ENCODE measurements around the gene DFFB. TPM values are rescaled to one million over a fixed set of nuclear protein-coding genes. Genes with fewer than 3 reads are reported as not detected.

DFFB gene
- total RNA-seq, 1 donor = 3.6 TPM

- TF ChIP-seq CTCF (IDR thresholded peaks at IDR 0.05; ENCODE audit: insufficient read depth, low read length) = no peak
- H3K4me3 ChIP-seq (ENCODE audit: low read depth, low read length) = no peak overlapping the region
- DNase-seq (ENCODE audit: low read depth) = no peak
Measured at GRCh38 chr1:3926956-3927355, 69.7 kb downstream of the DFFB start.

GRCh38 chr1:3928586-3928985 lies 71.3 kb downstream of the DFFB start:
- TF ChIP-seq CTCF (IDR thresholded peaks at IDR 0.05; ENCODE audit: insufficient read depth, low read length) = no peak

GRCh38 chr1:3929126-3929525 lies 71.8 kb downstream of the DFFB start:
- H3K4me3 ChIP-seq (ENCODE audit: low read depth, low read length) = no peak overlapping the region
- no peak for TF ChIP-seq CTCF (IDR thresholded peaks at IDR 0.05; ENCODE audit: insufficient read depth, low read length)
- no peak for DNase-seq (ENCODE audit: low read depth)

More at GRCh38 chr1:3928586-3928985, 71.3 kb downstream of the DFFB start:
- DNase-seq (ENCODE audit: low read depth) = no peak
- no peak overlapping the region for H3K4me3 ChIP-seq (ENCODE audit: low read depth, low read length)

- H3K4me3 ChIP-seq (ENCODE audit: low read depth, low read length) = no peak overlapping the region
- TF ChIP-seq CTCF (IDR thresholded peaks at IDR 0.05; ENCODE audit: insufficient read depth, low read length) = no peak
- DNase-seq (ENCODE audit: low read depth) = no peak
Measured at GRCh38 chr1:3930301-3931006, 73.2 kb downstream of the DFFB start.

GRCh38 chr1:3931007-3931912 lies 74.0 kb downstream of the DFFB start:
- no peak overlapping the region for H3K4me3 ChIP-seq (ENCODE audit: low read depth, low read length)
- no peak for TF ChIP-seq CTCF (IDR thresholded peaks at IDR 0.05; ENCODE audit: insufficient read depth, low read length)
- no peak for DNase-seq (ENCODE audit: low read depth)

GRCh38 chr1:3932156-3932919 lies 75.1 kb downstream of the DFFB start:
- no peak for DNase-seq (ENCODE audit: low read depth)
- TF ChIP-seq CTCF (IDR thresholded peaks at IDR 0.05; ENCODE audit: insufficient read depth, low read length) = no peak
- H3K4me3 ChIP-seq (ENCODE audit: low read depth, low read length) = no peak overlapping the region
